ENCODE measurements around the gene PLEK2. TPM values are rescaled to one million over a fixed set of nuclear protein-coding genes. Genes with fewer than 3 reads are reported as not detected.
"Not testable (repeated sequence)": the region's sequence is repeated elsewhere in the genome, so short reads cannot be mapped to it uniquely, and the experiment has no call there.

PLEK2 gene, protein sequence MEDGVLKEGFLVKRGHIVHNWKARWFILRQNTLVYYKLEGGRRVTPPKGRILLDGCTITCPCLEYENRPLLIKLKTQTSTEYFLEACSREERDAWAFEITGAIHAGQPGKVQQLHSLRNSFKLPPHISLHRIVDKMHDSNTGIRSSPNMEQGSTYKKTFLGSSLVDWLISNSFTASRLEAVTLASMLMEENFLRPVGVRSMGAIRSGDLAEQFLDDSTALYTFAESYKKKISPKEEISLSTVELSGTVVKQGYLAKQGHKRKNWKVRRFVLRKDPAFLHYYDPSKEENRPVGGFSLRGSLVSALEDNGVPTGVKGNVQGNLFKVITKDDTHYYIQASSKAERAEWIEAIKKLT
- not detected for polyA plus RNA-seq (2012; ENCODE audit: insufficient read depth, insufficient read length)

DNA sequence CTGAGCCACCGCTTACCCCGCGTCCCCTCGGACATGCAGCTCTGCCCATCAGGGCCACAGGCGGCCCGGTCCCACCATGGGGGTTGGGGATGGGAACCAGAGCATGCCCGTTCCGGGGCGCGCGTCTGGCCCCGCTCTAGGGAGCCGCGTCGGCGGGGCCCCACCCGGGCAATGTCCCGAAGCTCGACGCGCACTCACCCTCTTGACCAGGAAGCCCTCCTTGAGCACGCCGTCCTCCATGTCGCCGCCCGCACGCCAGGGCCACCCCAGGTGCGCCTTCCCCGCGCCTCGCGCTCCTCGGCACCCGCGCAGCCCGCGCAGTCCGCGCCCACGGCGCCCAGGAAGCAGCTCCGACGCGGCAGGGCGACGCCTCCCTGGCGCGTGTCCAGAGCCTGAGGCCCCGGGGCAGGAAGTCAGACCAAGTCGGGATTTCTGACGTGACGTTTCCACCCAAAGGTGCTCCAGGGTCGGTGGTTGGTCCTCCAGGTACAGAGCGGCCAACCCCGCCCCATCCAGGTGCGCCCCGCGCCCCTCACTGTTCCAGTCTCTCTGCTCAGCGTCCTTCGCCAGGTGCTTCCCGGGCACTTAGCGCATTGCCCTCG lies at the start of gene PLEK2:
PLEK2 (minus strand) TSS at position 346 of the 602 bp plus-strand sequence; CDS start at position 240, 106 bp downstream.
- H3K4me3 ChIP-seq (ENCODE audit: low read length), result no peak within 1 kb of the TSS
- DNase-seq (ENCODE audit: low read depth, low spot score), result no peak

DNA sequence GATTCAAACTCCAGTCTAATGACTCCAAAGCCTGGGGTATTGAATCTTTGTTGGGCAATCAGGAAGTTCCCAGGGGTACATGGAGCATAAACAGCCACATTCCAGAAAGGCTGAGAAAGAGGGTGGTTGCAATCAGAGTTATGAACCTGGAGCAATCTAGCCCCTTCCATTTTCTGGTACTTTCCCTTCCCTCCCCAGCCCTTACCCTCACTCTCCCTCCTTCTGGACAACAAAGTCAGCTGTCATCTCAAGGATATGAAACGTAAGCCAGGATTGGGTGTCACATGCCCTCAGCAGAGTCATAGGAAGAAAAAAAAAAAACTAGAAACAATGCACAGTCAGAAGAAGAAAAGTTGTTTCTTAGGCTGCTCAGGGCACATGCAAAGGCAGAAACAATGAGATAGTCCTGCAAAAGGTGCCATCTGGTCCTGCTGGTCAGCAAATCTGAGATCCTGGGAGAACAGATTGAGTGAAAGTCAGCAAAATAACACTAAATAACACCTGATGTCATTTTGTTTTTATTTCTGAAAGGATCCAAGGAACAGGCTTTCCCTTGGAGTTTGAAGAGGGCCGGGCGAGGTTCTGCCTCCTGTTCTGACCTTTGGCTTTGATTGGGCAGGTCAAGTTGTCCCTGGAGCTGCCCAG lies 49.5 kb upstream of the PLEK2 start:
- DNase-seq (ENCODE audit: low read depth, low spot score), result no peak
- H3K4me3 ChIP-seq (ENCODE audit: low read length), result no peak overlapping the region

DNA sequence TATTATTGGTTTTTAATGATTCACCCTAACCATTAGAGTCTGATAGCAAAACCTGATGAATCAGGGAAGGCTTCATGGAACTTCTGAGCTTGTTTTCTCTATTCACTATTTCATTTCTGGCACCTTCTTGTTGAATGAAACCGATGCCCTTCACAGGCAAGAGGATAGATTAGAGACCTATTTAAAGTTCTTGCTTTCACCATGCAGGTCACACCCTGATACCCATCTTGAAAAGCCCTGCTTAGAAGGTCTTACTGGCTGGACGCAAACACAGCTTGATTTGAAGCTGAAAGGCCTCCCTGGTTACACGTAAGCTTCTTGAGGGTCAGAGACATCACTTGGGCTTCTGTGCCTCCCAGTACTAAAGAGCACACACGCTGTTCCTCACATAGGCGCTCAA lies 47.4 kb upstream of the PLEK2 start:
- DNase-seq (ENCODE audit: low read depth, low spot score), result no peak
- no peak overlapping the region for H3K4me3 ChIP-seq (ENCODE audit: low read length)

DNA sequence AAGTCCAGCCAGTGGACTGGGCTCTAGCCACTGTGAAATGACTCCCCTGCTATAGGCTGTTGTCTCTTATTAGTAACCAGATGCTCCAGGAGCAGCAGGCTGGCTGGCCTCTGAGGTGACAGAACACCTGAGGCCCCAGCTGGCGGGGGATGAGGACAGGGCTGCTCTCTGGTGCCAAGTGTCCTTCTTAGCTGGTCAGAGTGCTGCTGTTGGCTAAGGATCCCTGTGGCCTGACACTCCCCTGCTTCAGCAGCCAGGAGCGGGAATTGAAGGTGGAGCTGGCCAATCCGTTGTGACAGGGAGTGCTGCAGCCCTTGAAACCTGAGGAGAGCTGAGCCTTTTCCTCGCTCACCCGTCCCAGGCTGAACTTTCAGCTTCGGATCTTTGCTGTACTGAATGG lies 45.8 kb upstream of the PLEK2 start:
- H3K4me3 ChIP-seq (ENCODE audit: low read length), result no peak overlapping the region
- DNase-seq (ENCODE audit: low read depth, low spot score), result no peak

DNA sequence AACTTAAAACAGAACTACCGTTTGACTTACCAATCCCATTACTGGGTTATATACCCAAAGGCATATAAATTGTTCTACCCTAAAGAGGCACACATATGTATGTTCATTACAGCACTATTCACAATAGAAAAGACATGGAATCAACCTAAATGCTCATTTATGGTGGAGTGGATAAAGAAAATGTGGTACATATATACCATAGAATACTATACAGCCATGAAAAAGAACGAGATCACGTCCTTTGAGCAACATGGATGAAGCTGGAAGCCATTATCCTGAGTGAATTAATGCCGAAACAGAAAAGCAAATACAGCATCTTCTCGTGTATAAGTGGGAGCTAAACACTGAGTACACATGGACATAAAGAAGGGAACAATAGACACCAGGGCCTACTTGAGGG lies 44.8 kb upstream of the PLEK2 start:
- no peak overlapping the region for H3K4me3 ChIP-seq (ENCODE audit: low read length)
- DNase-seq (ENCODE audit: low read depth, low spot score), result no peak

DNA sequence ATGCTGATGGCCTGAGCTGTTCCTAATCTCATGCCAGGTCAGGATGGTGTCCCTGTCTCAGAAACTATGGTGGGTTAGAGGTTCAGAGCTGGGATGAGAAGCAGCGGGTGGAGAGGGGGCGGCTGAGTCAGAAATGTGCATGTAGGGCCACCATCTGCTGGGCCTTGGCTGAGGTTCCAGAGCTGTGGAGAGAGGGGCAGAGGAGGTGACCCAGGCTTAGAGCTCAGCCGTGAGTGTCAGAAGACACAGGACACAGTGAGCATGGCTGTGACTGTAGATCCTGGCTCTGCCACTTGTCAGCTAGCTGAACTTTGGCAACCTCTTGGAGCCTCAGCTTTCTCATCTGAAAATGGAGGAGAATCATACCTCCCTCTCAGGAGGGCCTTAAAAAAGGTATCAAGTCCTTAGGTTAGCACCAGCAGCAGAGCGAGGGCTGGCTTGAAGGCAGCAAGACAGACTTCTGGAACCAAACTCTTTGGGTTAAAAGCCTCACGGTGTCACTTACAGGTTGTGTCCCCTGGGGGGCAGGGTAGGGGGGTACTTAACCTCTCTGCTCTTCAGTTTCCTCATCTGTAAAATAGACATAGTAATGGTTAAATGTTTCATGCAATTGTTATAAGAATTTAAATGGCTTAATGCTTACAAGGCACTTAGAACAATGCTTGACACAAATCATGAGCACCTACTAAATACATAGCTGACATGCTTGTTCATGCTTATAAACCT lies 41.8 kb upstream of the PLEK2 start:
- DNase-seq (ENCODE audit: low read depth, low spot score), result no peak

DNA sequence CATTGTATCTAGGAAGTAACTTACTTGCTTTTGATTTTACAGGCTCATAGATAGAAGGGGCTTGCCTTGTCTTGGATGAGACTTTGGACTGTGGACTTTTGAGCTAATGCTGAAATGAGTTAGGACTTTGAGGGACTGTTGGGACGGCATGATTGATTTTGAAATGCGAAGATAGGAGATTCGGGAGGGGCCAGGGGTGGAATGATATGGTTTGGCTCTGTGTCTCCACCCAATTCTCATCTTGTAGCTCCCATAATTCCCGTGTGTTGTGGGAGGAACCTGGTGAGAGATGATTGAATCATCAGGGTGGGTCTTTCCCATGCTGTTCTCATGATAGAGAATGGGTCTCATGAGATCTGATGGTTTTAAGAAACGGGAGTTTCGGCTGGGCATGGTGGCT lies 39.7 kb upstream of the PLEK2 start:
- not testable (repeated sequence) for DNase-seq (ENCODE audit: low read depth, low spot score)

More for the DNA sequence above, 41.8 kb upstream of the PLEK2 start:
- H3K4me3 ChIP-seq (ENCODE audit: low read length), result no peak overlapping the region

DNA sequence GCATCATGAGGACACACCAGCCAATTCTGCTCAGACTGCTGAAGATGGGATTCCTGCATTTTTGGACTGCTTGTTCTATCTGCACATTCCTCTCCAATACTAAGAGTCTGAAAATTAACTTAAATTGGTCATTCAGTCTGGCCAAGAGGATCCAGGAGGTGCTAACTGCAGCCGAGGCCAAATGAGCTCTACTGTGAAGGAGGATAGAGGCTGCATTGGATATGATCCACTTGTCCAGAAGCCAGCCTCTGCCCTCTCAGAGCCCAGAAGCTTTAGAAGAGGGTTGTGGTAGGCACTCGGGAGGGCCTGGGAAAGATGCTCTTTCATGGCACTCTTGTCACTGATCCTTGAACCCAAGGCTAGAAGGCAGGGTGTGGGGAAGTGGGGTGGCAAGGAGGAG lies 37.1 kb upstream of the PLEK2 start:
- DNase-seq (ENCODE audit: low read depth, low spot score), result no peak
- H3K4me3 ChIP-seq (ENCODE audit: low read length), result no peak overlapping the region

More for the DNA sequence above, 39.7 kb upstream of the PLEK2 start:
- H3K4me3 ChIP-seq (ENCODE audit: low read length), result not testable (repeated sequence)

DNA sequence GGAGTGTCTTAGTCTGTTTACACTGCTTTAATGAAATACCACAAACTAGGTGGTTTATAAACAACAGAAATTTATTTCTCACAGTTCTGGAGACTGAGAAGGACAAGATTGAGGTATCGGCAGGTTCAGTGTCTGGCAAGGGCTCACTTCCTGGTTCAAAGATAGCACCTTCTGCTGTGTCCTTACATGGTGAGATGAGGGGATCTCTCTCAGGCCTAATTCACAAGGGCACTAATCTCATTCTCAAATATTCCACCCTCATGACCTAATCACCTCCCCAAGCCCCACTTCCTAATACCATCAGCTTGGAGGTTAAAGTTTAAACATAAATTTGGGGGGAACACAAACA lies 35.0 kb upstream of the PLEK2 start:
- DNase-seq (ENCODE audit: low read depth, low spot score), result no peak

DNA sequence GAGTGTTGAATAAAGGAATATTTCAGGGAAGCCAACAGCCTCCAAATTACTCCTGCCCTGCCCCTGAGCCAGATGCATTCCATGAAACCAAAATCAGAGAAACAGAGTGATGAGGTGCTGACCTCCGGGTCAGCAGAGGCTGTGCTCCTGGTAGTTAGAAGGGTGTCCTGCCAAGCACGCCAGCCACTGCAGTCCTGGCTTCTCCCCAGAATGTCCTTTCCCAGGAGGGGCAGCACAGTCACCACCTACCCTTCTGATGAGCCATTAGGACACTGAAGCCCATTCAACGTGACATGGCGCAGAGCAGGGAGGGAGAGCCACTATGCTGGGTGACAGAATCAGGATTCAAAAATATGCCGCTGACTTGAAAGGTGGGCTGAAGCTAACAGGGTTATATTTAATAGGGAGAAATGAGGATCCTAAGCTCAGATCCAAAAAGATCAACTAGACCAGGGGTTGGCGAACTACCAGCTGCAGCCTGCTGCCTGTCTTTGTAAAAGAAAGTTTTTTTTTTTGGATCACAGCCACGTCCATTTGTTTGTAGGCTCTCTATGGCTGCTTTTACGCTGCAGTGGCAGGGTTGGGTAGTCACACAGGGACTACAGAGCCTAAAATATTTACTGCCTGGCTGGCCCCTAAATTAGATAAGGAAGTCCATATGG lies 34.5 kb upstream of the PLEK2 start:
- no peak for DNase-seq (ENCODE audit: low read depth, low spot score)
- H3K4me3 ChIP-seq (ENCODE audit: low read length), result no peak overlapping the region

More for the DNA sequence above, 35.0 kb upstream of the PLEK2 start:
- no peak overlapping the region for H3K4me3 ChIP-seq (ENCODE audit: low read length)

DNA sequence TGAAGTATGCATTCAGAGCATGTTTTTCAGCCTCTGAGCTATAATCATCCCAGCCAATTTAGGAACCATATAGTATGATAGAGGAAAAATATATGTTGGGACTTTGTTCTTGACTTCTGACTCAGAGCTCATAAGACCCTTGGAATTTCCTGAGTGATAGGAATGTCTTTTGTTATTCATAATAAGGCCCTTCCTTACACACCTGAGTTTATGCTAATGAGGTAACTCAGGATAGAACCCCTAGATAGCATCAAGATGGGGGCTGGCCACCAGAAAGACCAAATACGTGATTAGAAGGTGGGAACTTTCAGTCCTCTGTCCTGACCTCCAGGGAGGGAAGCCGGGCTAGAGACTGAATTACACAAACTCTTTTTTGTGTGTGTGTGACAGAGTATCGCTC lies 32.4 kb upstream of the PLEK2 start:
- H3K4me3 ChIP-seq (ENCODE audit: low read length), result no peak overlapping the region
- DNase-seq (ENCODE audit: low read depth, low spot score), result no peak

DNA sequence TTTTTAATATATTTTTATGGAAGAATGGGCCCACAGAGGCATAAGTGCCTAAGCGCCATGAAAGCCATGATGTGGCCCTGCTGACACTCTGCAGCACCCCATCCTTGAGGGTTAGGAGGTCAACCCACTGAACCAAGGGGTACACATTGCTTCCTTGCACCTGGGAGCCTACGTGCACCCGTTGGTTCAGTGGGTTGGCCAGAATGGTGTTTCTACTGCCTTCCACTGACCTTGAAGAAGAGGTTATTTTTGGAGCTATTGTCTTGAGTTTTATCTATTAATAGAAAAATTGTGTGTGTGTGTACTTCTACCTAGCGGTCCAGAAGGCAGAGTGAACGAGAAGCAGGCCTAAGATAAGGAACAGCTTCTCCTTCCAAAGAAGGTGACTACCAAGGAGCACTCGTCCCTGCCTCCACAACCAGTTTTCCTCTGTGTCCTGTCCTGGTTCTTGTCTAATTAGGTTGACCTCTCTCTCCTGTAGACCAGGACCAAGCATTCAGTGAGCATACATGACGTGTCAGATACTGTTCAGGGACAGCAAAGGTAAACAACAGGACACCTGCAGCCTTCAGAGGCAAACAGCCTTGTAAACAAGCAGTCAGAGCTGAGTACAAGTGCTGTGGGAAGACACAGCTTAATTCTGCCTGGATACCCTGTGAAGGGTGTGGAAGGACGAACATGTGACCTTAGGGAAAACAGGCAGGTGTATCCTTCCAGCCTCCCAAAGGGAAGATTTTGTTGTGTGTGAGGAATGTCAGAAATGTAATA lies 30.4 kb upstream of the PLEK2 start:
- no peak for DNase-seq (ENCODE audit: low read depth, low spot score)
- H3K4me3 ChIP-seq (ENCODE audit: low read length), result no peak overlapping the region

DNA sequence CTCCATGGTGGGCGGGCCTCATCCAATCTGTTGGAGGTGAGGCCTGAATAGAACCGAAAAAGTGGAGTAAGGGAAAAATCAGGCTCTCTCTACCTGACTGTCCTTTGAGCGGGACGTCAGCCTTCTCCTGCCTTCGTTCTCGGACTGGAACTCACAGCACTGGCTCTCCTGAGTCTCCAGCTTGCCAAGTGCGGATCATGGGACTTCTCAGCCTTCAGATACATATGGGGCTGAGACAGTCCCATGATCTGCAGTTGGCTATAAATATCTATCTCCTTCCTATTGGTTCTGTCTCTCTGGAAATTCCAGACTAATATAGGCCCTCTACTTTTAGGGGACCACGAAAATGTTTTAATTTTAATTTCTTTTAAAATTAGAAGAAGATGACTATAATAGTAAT lies 29.7 kb upstream of the PLEK2 start:
- no peak overlapping the region for H3K4me3 ChIP-seq (ENCODE audit: low read length)
- no peak for DNase-seq (ENCODE audit: low read depth, low spot score)

DNA sequence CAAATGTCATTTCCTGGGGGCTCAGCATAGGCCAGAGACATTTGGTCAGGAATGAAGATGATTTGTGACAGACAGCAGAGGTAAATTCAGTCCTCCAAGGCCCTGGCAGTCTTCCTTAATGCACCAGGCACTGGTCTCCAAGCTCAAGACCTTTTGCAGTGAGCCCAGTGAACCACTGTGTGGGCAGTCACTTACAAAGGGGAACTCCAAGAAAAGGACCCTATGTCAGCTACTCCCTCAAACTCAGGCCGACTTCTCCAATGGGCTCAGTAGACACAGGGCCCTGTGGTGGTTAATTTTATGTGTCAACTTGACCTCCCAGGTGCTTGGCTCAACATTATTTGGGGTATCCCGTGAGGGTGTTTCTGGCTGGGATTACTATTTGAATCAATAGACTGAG lies 29.3 kb upstream of the PLEK2 start:
- no peak overlapping the region for H3K4me3 ChIP-seq (ENCODE audit: low read length)
- no peak for DNase-seq (ENCODE audit: low read depth, low spot score)

DNA sequence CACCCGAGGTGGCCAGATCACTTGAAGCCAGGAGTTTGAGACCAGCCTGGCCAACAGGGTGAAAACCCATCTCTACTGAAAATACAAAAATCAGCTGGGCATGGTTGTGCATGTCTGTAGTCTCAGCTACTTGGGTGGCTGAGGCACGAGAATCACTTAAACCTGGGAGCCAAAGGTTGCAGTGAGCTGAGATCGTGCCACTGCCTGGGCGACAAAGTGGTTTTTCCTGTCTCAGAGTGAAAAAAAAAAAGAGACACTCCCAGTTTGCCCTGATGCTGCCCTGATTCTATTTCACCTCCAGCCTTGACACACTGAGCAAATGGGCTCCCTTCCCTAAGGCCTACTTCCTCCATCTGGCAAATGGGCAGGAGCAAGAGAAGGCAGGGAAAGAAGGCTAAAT lies 28.5 kb upstream of the PLEK2 start:
- DNase-seq (ENCODE audit: low read depth, low spot score), result no peak

DNA sequence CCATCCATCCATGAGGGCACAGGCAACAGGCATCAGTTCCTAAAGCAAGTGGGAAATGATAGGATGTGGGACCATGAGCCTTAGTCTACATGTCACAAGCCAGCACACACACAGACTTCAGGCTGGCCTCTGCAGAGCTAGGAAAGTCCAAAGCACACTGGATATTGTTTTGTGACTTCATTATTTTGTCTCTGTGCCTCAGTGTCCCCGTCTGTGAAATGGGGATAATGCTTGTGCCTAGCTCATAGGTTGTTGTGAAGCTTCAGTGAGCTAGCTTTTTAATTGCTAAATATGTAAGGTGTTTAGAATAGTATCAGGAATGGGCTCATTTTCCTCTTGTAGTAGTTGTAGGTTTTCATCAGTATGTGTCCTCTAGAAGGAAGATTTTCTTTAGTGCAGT lies 27.0 kb upstream of the PLEK2 start:
- H3K4me3 ChIP-seq (ENCODE audit: low read length), result no peak overlapping the region
- DNase-seq (ENCODE audit: low read depth, low spot score), result no peak

More for the DNA sequence above, 28.5 kb upstream of the PLEK2 start:
- no peak overlapping the region for H3K4me3 ChIP-seq (ENCODE audit: low read length)

DNA sequence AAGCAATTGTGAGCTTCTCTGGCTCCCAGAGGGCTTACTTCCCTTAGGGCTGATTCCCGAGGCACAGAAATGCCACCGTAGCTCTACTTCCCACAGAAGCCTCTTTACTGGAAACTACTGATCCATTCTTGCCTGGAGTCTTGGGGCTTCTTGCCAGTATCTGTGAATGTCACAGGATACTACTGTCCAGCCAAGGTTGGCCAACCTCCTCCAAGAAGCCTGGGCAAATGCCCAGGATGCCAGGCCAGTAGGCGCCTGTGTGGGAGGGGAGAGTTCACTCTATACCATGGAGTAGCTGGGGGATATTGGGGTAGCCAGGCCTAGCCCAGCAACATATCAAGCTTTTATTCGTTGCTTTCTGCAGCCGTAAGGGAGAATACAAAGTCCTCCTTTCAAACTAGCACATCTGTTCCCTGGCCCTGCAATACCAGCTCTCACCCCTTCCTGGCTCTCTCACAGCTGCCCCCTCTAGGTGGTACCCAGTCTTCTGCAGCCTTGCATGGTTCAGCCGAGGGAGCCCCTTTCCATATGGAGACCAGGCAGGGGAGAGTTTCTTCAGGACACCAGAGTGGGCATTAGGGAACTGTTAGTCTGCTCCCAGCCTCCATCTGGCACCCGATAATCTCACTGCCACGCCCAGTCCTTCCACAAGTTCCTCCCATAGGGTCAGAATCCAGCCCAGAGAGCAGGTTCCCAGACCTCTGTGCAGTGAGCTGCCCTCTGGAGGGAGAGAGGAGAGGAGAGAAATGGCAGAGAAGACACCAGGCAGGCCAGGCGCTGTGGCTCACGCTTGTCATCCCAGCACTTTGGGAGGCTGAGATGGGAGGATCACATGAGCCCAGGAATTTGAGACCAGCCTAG lies 24.3 kb upstream of the PLEK2 start:
- H3K4me3 ChIP-seq (ENCODE audit: low read length), result no peak overlapping the region
- DNase-seq (ENCODE audit: low read depth, low spot score), result no peak

DNA sequence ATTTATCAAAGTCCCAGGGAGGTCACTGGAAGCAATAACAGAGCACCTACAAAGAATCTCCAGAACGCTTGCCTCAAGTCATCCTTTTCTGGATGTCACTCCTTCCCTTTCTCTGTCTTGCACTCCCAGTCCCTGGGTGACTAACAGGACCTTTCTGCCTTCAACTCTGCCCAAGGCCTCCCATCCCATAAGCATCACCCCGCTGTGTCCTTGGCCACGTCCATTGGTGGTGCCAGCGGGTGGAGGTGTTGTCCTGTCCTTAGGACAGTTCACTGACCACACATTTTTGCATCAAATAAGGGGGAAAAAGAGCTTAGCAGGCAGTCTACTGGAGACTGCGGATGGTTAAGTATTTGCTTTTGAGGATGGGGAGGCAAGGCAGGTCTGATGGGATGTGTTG lies 23.6 kb upstream of the PLEK2 start:
- no peak overlapping the region for H3K4me3 ChIP-seq (ENCODE audit: low read length)

More for the DNA sequence above, 23.6 kb upstream of the PLEK2 start:
- no peak for DNase-seq (ENCODE audit: low read depth, low spot score)
